HEK293T (cell line): Measurements from ENCODE around the gene BCR.

ENCODE experiments used
- ARNT ChIP-seq: fragments of 450-650 bp; IDR thresholded peaks from 2 replicates; pipeline ENCODE4 v1.6.1; 2017; ENCODE audit warnings: mild to moderate bottlenecking
- BHLHE40 ChIP-seq: fragments of 450-650 bp; IDR thresholded peaks from 2 replicates; pipeline ENCODE4 v1.6.1; 2016; ENCODE audit warnings: mild to moderate bottlenecking, moderate library complexity, borderline replicate concordance
- CTBP1 ChIP-seq: fragments of 450-650 bp; IDR thresholded peaks from 2 replicates; pipeline ENCODE4 v1.6.1; 2016; ENCODE audit warnings: borderline replicate concordance
- ELF4 ChIP-seq: fragments of 450-650 bp; IDR thresholded peaks from 2 replicates; pipeline ENCODE4 v1.6.1; 2017; ENCODE audit warnings: antibody characterized with exemption
- FOXA1 ChIP-seq: fragments of 450-650 bp; IDR thresholded peaks from 2 replicates; pipeline ENCODE4 v1.6.1; 2016; ENCODE audit warnings: mild to moderate bottlenecking
- FOXK2 ChIP-seq: fragments of 450-650 bp; IDR thresholded peaks from 2 replicates; pipeline ENCODE4 v1.6.1; 2016; ENCODE audit warnings: mild to moderate bottlenecking
- FOXM1 ChIP-seq: fragments of 450-650 bp; IDR thresholded peaks from 2 replicates; pipeline ENCODE4 v1.6.1; 2017; ENCODE audit warnings: mild to moderate bottlenecking, borderline replicate concordance
- L3MBTL2 ChIP-seq: fragments of 450-650 bp; conservative IDR thresholded peaks from 2 replicates; pipeline ENCODE4 v1.6.1; 2016; ENCODE audit warnings: mild to moderate bottlenecking
- NFRKB ChIP-seq: fragments of 450-650 bp; IDR thresholded peaks from 2 replicates; pipeline ENCODE4 v1.6.1; 2016; ENCODE audit warnings: mild to moderate bottlenecking, moderate library complexity
- SP1 ChIP-seq: fragments of 450-650 bp; IDR thresholded peaks from 2 replicates; pipeline ENCODE4 v1.6.1; 2017
- TARDBP ChIP-seq: fragments of 450-650 bp; IDR thresholded peaks from 2 replicates; pipeline ENCODE4 v1.6.1; 2016
- ZNF384 ChIP-seq: fragments of 450-650 bp; IDR thresholded peaks from 2 replicates; pipeline ENCODE4 v1.6.1; 2016
- TF ChIP-seq, protein P1 (sequence below): fragments of 450-650 bp; IDR thresholded peaks from 2 replicates; pipeline ENCODE4 v1.6.1; 2016

DNA sequence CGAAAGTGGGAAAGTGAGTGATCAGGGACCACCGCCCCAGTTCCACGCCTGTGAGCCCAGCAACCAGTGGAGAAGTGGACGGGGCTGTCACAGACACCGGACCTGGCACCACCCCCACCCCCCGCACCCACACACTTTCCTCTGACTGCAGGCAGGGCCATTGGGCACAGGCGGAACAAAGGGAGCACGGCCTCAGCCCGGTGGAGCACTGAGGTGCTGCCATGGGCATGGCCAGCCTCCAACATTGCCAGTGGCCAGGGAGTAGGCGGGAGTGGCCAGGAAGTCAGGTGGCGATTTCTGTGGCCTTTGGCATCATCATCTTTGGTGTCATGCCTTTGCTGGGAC is 78.5 kb downstream of the BCR start:
- TF ChIP-seq SP1 (no peak), ELF4 (no peak), L3MBTL2 (no peak), NFRKB (no peak), CTBP1 (no peak), FOXM1 (no peak), FOXK2 (no peak), FOXA1 (no peak), ARNT (no peak), BHLHE40 (no peak), ZNF384 (no peak), TARDBP (no peak)
- TF ChIP-seq, protein P1, sequence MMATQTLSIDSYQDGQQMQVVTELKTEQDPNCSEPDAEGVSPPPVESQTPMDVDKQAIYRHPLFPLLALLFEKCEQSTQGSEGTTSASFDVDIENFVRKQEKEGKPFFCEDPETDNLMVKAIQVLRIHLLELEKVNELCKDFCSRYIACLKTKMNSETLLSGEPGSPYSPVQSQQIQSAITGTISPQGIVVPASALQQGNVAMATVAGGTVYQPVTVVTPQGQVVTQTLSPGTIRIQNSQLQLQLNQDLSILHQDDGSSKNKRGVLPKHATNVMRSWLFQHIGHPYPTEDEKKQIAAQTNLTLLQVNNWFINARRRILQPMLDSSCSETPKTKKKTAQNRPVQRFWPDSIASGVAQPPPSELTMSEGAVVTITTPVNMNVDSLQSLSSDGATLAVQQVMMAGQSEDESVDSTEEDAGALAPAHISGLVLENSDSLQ = no peak
